ENCODE data around the gene PRKAR1B. TPM values are rescaled to one million over a fixed set of nuclear protein-coding genes. Genes with fewer than 3 reads are reported as not detected.

PRKAR1B gene
- total RNA-seq, 2 donors from 2014 or later, result 15.1 to 15.9 TPM

DNA sequence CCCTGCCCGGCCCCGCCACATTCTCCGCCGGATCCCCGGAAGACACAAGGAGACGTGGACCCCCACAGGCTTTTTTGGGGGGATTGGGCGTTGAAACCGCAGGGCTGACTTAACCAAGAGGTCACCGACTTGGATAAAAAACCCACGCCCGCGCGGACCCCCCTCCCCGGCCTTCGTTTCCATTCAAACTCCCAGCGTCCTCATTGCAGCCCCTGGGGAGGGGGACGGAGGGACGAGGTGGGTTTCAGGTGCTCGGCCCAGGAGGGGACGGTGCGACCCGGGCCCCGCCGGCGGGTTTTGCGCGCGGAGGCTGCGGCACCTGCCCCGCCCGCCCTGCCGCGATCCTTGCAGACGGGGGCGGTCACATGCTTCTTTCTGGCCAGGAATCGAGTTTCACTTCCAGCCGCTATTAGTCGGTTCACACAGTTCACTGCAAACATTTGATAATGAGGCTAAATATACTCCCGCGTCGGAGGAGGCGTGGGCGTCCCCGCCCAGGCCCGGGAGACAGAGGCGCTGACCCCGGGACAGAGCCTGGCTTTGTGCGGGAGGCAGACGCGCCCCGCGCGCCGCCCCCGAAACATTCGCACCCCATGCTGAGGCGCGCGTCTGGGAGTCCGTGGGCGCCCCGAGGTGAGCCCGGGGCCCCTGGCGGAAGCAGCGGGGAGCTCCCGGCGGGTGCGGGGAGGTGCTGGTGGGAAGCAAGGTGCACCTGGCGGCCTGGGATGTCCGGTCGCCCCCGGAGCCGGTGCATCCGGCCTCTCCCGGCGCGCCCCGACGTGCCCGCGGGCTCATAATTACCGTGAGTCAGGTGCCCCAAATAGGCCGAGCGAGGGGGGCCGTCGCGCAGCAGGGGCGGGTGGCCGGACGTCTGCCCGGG, 204.8 kb downstream of the PRKAR1B start:
- peak; percentile 76 for DNase-seq (ENCODE audit: low spot score)
- TF ChIP-seq, protein P1, sequence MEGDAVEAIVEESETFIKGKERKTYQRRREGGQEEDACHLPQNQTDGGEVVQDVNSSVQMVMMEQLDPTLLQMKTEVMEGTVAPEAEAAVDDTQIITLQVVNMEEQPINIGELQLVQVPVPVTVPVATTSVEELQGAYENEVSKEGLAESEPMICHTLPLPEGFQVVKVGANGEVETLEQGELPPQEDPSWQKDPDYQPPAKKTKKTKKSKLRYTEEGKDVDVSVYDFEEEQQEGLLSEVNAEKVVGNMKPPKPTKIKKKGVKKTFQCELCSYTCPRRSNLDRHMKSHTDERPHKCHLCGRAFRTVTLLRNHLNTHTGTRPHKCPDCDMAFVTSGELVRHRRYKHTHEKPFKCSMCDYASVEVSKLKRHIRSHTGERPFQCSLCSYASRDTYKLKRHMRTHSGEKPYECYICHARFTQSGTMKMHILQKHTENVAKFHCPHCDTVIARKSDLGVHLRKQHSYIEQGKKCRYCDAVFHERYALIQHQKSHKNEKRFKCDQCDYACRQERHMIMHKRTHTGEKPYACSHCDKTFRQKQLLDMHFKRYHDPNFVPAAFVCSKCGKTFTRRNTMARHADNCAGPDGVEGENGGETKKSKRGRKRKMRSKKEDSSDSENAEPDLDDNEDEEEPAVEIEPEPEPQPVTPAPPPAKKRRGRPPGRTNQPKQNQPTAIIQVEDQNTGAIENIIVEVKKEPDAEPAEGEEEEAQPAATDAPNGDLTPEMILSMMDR (IDR thresholded peaks at IDR 0.05), result no peak

DNA sequence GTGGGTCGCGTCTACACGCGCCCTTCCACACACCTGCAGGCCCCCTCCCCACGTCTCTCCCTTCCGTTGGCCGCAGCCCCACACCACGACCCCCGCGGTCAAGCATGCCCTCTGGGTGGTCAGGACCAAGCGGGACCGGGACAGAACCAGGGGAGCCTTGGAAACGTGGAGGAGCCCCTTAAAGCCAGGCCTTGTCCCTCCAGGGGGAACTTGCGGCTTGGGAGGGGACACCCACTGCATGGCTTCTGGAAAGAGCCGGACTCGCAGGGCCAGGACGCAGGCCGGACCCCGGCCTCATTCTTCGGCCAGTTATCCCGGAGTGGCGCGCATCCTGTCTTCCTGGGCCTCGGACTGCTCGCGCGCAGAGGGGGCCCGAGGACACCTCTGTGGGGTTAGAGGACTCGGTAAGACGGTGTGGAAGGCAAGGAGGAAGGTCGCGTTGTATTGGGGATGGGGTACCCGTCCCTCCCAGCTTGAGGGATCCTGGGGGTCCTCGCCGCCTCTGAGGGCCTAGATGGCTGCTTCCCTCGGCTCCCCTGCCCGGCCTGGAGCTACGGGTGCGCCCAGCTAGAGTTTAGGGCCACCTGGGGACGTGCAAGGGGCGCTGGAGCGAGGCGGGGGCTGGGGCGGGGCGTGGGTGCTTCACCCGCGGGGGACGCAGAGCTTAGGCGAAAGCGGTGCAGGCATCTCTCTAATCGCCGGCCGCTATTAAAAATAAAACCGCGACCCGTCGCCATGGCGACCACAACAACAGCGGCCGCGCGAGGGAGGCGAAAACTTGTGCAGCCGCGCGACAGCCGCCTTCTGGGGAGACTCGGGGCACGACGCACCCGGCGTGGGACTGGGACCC, 205.6 kb downstream of the PRKAR1B start:
- H3K4me3 ChIP-seq, result peak overlapping the region; percentile 42 to 60
- no peaks in the 10 kb centered on the region for H3K27me3 ChIP-seq
- H3K36me3 ChIP-seq, result no peaks in the 10 kb centered on the region
- H3K9me3 ChIP-seq, result no peaks in the 10 kb centered on the region
- H3K4me1 ChIP-seq, result peaks cover 0 to 56% of the 10 kb centered on the region in 2 donors
- TF ChIP-seq, protein P1 (IDR thresholded peaks at IDR 0.05), result no peak
- DNase-seq (ENCODE audit: low spot score), result peak; percentile 79
- peak overlapping the region; percentile 89 to 90 for H3K27ac ChIP-seq

More for the DNA sequence above, 204.8 kb downstream of the PRKAR1B start:
- peak overlapping the region; percentile 89 to 90 for H3K27ac ChIP-seq
- H3K9me3 ChIP-seq, result no peaks in the 10 kb centered on the region
- no peaks in the 10 kb centered on the region for H3K36me3 ChIP-seq
- peaks cover 0 to 53% of the 10 kb centered on the region in 2 donors for H3K4me1 ChIP-seq
- H3K4me3 ChIP-seq, result peak overlapping the region; percentile 42 to 60
- H3K27me3 ChIP-seq, result no peaks in the 10 kb centered on the region

DNA sequence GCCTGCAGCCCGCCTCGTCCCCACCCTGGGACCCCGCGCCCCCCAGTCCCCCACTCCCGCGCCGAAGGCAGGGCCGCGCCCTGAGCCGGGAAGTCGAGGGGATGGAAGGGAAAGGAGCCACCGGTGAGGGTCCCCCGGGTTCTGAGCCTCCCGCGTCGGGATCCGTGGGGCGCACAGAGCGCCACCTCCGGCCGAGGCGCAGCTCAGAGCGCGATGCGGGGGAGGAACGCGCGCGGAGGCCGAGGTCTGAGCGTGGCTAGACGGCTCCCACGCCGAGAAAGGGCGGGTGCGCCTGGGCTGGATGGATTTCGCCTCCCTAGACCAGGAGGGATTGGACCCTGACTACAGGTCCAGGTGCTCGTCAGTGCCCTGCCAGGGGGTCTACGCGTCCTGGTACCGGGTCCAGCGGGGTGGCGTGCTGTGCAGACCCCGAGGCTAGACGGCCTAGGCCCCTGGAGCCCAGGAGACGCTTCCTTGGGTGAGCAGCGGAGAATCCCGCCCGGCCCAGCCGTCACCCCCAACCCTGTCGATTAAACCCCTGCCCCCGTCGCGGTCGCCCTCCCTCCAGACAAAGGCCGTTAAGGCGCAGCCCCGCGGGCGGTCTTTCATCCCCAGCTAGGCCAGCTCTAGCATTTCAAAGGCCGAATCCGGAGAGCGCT, 206.4 kb downstream of the PRKAR1B start:
- H3K36me3 ChIP-seq, result no peaks in the 10 kb centered on the region
- peak overlapping the region; percentile 48 to 85 for H3K4me3 ChIP-seq
- H3K9me3 ChIP-seq, result no peaks in the 10 kb centered on the region
- DNase-seq (ENCODE audit: low spot score), result no peak
- peaks cover 0 to 64% of the 10 kb centered on the region in 2 donors for H3K4me1 ChIP-seq
- peak overlapping the region; percentile 89 to 90 for H3K27ac ChIP-seq
- no peaks in the 10 kb centered on the region for H3K27me3 ChIP-seq
- TF ChIP-seq, protein P1 (IDR thresholded peaks at IDR 0.05), result no peak

DNA sequence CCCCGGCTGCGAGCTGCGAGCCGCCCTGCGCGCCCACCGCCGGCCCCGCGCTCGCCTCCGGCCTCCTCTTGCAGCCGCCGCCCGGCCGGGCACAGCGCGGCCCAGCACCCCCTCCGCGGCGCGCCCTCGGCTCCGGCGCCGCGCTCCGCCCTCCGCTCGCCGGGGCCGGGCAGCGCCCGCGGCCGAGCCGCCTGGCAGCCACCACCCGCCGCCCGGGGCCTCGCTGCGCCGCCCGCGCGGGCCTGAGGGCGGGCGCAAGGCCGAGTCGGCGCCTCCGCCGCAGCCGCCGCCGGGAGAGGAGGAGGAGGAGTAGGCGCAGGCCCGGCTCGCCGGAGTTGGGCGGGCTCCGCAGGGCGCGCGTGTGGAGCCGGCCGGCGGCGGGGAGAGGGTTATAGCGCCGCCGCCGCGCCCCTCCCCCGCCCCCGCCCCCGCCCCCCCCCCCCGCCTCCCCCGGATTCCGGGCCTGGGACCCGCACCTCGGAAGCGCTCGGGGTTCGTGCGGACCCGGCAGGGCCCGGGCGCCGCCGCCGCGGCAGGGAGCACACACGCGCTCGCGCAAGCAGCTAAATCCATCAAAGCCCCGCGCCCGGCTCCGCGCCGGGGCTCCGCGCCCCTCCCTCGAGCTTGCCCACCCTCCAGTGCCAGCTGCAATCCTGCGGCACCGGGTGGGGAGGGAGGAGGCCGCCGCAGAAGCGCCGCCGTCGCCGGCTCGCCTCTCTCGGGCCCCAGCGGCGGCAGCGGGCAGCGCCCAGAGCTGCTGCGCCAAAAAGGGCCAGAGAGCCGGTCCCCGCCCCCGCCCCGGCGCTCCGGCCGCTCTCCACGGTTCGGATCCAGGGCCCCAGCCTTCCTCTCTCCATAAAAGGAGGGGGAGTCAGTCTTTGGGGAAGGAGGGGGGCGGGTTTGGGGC, 207.3 kb downstream of the PRKAR1B start, which contains the start of gene PDGFA:
TSS of gene PDGFA (minus strand) at position 363 of the 907 bp plus-strand sequence. CDS start 845 bp downstream, outside the sequence.
- H3K4me3 ChIP-seq, result peak within 1 kb of the TSS; percentile 65 to 85
- TF ChIP-seq, protein P1 (IDR thresholded peaks at IDR 0.05), result peak in 1 of 2 donors; percentile 39
- H3K27me3 ChIP-seq, result no peaks in the 10 kb centered on the region
- DNase-seq (ENCODE audit: low spot score), result no peak
- no peaks in the 10 kb centered on the region for H3K9me3 ChIP-seq
- H3K27ac ChIP-seq, result peak within 1 kb of the TSS; percentile 94 to 96
- peaks cover 0 to 73% of the 10 kb centered on the region in 2 donors for H3K4me1 ChIP-seq
- no peaks in the 10 kb centered on the region for H3K36me3 ChIP-seq
